ENCODE measurements around the gene ICE1. TPM values are rescaled to one million over a fixed set of nuclear protein-coding genes. Genes with fewer than 3 reads are reported as not detected.

ICE1 gene
- total RNA-seq, 1 experiment from 2014 or later: 48.9 TPM

DNA sequence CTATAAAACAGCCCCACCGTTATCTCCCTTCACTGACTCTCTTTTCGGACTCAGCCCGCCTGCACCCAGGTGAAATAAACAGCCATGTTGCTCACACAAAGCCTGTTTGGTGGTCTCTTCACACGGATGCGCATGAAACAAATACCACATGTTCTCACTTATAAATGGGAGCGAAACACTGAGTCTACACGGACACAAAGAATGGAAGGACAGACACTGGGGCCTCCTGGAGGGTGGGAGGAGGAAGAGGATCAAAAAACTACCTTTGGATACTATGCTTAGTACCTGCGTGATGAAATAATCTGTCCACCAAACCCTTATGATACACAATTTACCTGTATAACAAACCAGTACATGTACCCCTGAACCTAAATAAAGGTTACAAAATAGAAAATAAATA, 98.6 kb downstream of the ICE1 start (continued):
- TF ChIP-seq FOXP1 (CRISPR knock-in tag; IDR thresholded peaks at IDR 0.05; ENCODE audit: borderline replicate concordance) (no peak), ZNF396 (CRISPR knock-in tag; IDR thresholded peaks at IDR 0.05; ENCODE audit: borderline replicate concordance) (no peak), SMAD4 (CRISPR knock-in tag; IDR thresholded peaks at IDR 0.05) (no peak), TP53 (CRISPR knock-in tag; IDR thresholded peaks at IDR 0.05) (no peak), FOXK1 (CRISPR knock-in tag; IDR thresholded peaks at IDR 0.05) (no peak), NFATC4 (CRISPR knock-in tag; IDR thresholded peaks at IDR 0.05) (no peak)
- TF ChIP-seq, protein P1, sequence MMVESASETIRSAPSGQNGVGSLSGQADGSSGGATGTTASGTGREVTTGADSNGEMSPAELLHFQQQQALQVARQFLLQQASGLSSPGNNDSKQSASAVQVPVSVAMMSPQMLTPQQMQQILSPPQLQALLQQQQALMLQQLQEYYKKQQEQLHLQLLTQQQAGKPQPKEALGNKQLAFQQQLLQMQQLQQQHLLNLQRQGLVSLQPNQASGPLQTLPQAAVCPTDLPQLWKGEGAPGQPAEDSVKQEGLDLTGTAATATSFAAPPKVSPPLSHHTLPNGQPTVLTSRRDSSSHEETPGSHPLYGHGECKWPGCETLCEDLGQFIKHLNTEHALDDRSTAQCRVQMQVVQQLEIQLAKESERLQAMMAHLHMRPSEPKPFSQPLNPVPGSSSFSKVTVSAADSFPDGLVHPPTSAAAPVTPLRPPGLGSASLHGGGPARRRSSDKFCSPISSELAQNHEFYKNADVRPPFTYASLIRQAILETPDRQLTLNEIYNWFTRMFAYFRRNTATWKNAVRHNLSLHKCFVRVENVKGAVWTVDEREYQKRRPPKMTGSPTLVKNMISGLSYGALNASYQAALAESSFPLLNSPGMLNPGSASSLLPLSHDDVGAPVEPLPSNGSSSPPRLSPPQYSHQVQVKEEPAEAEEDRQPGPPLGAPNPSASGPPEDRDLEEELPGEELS (CRISPR knock-in tag; IDR thresholded peaks at IDR 0.05): no peak
- TF ChIP-seq, protein P2, sequence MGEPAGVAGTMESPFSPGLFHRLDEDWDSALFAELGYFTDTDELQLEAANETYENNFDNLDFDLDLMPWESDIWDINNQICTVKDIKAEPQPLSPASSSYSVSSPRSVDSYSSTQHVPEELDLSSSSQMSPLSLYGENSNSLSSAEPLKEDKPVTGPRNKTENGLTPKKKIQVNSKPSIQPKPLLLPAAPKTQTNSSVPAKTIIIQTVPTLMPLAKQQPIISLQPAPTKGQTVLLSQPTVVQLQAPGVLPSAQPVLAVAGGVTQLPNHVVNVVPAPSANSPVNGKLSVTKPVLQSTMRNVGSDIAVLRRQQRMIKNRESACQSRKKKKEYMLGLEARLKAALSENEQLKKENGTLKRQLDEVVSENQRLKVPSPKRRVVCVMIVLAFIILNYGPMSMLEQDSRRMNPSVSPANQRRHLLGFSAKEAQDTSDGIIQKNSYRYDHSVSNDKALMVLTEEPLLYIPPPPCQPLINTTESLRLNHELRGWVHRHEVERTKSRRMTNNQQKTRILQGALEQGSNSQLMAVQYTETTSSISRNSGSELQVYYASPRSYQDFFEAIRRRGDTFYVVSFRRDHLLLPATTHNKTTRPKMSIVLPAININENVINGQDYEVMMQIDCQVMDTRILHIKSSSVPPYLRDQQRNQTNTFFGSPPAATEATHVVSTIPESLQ (CRISPR knock-in tag; IDR thresholded peaks at IDR 0.05): no peak
- TF ChIP-seq, protein P3, sequence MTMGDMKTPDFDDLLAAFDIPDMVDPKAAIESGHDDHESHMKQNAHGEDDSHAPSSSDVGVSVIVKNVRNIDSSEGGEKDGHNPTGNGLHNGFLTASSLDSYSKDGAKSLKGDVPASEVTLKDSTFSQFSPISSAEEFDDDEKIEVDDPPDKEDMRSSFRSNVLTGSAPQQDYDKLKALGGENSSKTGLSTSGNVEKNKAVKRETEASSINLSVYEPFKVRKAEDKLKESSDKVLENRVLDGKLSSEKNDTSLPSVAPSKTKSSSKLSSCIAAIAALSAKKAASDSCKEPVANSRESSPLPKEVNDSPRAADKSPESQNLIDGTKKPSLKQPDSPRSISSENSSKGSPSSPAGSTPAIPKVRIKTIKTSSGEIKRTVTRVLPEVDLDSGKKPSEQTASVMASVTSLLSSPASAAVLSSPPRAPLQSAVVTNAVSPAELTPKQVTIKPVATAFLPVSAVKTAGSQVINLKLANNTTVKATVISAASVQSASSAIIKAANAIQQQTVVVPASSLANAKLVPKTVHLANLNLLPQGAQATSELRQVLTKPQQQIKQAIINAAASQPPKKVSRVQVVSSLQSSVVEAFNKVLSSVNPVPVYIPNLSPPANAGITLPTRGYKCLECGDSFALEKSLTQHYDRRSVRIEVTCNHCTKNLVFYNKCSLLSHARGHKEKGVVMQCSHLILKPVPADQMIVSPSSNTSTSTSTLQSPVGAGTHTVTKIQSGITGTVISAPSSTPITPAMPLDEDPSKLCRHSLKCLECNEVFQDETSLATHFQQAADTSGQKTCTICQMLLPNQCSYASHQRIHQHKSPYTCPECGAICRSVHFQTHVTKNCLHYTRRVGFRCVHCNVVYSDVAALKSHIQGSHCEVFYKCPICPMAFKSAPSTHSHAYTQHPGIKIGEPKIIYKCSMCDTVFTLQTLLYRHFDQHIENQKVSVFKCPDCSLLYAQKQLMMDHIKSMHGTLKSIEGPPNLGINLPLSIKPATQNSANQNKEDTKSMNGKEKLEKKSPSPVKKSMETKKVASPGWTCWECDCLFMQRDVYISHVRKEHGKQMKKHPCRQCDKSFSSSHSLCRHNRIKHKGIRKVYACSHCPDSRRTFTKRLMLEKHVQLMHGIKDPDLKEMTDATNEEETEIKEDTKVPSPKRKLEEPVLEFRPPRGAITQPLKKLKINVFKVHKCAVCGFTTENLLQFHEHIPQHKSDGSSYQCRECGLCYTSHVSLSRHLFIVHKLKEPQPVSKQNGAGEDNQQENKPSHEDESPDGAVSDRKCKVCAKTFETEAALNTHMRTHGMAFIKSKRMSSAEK (CRISPR knock-in tag; IDR thresholded peaks at IDR 0.05; ENCODE audit: borderline replicate concordance): no peak
- TF ChIP-seq, protein P4, sequence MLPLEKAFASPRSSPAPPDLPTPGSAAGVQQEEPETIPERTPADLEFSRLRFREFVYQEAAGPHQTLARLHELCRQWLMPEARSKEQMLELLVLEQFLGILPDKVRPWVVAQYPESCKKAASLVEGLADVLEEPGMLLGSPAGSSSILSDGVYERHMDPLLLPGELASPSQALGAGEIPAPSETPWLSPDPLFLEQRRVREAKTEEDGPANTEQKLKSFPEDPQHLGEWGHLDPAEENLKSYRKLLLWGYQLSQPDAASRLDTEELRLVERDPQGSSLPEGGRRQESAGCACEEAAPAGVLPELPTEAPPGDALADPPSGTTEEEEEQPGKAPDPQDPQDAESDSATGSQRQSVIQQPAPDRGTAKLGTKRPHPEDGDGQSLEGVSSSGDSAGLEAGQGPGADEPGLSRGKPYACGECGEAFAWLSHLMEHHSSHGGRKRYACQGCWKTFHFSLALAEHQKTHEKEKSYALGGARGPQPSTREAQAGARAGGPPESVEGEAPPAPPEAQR (CRISPR knock-in tag; IDR thresholded peaks at IDR 0.05): no peak
- TF ChIP-seq, protein P5, sequence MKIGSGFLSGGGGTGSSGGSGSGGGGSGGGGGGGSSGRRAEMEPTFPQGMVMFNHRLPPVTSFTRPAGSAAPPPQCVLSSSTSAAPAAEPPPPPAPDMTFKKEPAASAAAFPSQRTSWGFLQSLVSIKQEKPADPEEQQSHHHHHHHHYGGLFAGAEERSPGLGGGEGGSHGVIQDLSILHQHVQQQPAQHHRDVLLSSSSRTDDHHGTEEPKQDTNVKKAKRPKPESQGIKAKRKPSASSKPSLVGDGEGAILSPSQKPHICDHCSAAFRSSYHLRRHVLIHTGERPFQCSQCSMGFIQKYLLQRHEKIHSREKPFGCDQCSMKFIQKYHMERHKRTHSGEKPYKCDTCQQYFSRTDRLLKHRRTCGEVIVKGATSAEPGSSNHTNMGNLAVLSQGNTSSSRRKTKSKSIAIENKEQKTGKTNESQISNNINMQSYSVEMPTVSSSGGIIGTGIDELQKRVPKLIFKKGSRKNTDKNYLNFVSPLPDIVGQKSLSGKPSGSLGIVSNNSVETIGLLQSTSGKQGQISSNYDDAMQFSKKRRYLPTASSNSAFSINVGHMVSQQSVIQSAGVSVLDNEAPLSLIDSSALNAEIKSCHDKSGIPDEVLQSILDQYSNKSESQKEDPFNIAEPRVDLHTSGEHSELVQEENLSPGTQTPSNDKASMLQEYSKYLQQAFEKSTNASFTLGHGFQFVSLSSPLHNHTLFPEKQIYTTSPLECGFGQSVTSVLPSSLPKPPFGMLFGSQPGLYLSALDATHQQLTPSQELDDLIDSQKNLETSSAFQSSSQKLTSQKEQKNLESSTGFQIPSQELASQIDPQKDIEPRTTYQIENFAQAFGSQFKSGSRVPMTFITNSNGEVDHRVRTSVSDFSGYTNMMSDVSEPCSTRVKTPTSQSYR (CRISPR knock-in tag; IDR thresholded peaks at IDR 0.05): no peak
- TF ChIP-seq, protein P6, sequence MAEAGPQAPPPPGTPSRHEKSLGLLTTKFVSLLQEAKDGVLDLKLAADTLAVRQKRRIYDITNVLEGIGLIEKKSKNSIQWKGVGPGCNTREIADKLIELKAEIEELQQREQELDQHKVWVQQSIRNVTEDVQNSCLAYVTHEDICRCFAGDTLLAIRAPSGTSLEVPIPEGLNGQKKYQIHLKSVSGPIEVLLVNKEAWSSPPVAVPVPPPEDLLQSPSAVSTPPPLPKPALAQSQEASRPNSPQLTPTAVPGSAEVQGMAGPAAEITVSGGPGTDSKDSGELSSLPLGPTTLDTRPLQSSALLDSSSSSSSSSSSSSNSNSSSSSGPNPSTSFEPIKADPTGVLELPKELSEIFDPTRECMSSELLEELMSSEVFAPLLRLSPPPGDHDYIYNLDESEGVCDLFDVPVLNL (CRISPR knock-in tag; IDR thresholded peaks at IDR 0.05; ENCODE audit: borderline replicate concordance, low read depth): no peak

DNA sequence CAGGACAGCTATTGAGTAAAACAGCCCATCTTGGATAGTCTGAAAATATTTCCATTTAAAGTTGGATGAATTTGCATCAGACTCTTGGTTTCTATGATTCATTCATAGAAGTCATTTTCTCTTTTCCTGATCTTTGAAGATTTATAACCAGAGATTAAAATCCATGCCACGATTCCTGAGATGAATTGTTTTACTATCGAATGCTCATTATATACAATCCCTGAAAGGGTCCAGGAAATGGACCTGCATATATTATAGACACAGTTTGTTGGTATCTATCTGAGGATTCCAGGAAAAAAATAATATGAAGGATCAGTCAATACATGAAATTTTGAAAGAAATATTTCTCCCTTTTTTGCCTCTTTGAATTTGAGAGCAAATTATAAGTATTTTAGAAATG, 99.0 kb downstream of the ICE1 start:
- CTCF ChIA-PET: interaction anchor here (1.4 kb wide), 1 partner anchor 24 kb away, joined by 6 read pairs; no protein-coding TSS in a partner anchor
- TF ChIP-seq, protein P7, sequence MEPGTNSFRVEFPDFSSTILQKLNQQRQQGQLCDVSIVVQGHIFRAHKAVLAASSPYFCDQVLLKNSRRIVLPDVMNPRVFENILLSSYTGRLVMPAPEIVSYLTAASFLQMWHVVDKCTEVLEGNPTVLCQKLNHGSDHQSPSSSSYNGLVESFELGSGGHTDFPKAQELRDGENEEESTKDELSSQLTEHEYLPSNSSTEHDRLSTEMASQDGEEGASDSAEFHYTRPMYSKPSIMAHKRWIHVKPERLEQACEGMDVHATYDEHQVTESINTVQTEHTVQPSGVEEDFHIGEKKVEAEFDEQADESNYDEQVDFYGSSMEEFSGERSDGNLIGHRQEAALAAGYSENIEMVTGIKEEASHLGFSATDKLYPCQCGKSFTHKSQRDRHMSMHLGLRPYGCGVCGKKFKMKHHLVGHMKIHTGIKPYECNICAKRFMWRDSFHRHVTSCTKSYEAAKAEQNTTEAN (CRISPR knock-in tag; IDR thresholded peaks at IDR 0.05): no peak
- TF ChIP-seq KAT7 (CRISPR knock-in tag; IDR thresholded peaks at IDR 0.05; ENCODE audit: borderline replicate concordance) (no peak), SOX15 (CRISPR knock-in tag; IDR thresholded peaks at IDR 0.05) (no peak), GABPB1 (CRISPR knock-in tag; IDR thresholded peaks at IDR 0.05) (no peak), ZNF317 (CRISPR knock-in tag; IDR thresholded peaks at IDR 0.05; ENCODE audit: borderline replicate concordance, low read depth) (no peak), MYBL2 (CRISPR knock-in tag; IDR thresholded peaks at IDR 0.05) (no peak)
- TF ChIP-seq, protein P8, sequence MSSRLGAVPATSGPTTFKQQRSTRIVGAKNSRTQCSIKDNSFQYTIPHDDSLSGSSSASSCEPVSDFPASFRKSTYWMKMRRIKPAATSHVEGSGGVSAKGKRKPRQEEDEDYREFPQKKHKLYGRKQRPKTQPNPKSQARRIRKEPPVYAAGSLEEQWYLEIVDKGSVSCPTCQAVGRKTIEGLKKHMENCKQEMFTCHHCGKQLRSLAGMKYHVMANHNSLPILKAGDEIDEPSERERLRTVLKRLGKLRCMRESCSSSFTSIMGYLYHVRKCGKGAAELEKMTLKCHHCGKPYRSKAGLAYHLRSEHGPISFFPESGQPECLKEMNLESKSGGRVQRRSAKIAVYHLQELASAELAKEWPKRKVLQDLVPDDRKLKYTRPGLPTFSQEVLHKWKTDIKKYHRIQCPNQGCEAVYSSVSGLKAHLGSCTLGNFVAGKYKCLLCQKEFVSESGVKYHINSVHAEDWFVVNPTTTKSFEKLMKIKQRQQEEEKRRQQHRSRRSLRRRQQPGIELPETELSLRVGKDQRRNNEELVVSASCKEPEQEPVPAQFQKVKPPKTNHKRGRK (CRISPR knock-in tag; IDR thresholded peaks at IDR 0.05; ENCODE audit: borderline replicate concordance): no peak

More for the DNA sequence above, 99.0 kb downstream of the ICE1 start:
- ATAC-seq (no peak), DNase-seq (ENCODE audit: low spot score) (no peak)
- Mint-ChIP-seq H3K36me3 (peaks cover 37% of the 10 kb centered on the region), H3K4me3 (no peak overlapping the region), H3K27me3 (ENCODE audit: low read depth) (peaks cover 7% of the 10 kb centered on the region), H3K9me3 (peaks cover 42% of the 10 kb centered on the region), H3K27ac (peak overlapping the region; percentile 95), H3K4me1 (peaks cover 49% of the 10 kb centered on the region)
- POLR2A ChIA-PET: no interaction called here

All from WTC11 (cell line).